Dendritic cell treated with granulocyte-macrophage colony-stimulating factor and Interleukin-4, amounts not matched to agents 40 ng/mL and 50 ng/mL, for 4 days (primary cell): ENCODE measurements around the gene TBC1D17.

Source experiments
- H3K27ac Mint-ChIP-seq: one replicate; pipeline ENCODE4 v1.8.0; 2022; ENCODE audit warnings: mild to moderate bottlenecking, mixed read lengths
- H3K27me3 Mint-ChIP-seq: one replicate; pipeline ENCODE4 v1.8.0; 2022; ENCODE audit warnings: mild to moderate bottlenecking, mixed read lengths
- H3K36me3 Mint-ChIP-seq: one replicate; pipeline ENCODE4 v1.8.0; 2022; ENCODE audit warnings: low read depth, mixed read lengths
- H3K4me1 Mint-ChIP-seq: one replicate; pipeline ENCODE4 v1.8.0; 2022; ENCODE audit warnings: low read depth, mixed read lengths
- H3K4me3 Mint-ChIP-seq: one replicate; pipeline ENCODE4 v1.8.0; 2022; ENCODE audit warnings: mild to moderate bottlenecking, moderate library complexity, mixed read lengths
- H3K9me3 Mint-ChIP-seq: one replicate; pipeline ENCODE4 v1.8.0; 2022; ENCODE audit warnings: mixed read lengths
- intact Hi-C: fragments of 100-400 bp; cut with micrococcal nuclease; formaldehyde crosslinking; loops from one replicate; pipeline ENCODE4 v1.15.0; 2022

Gene TBC1D17

GRCh38 chr19:49861541-49862378 lies 15.7 kb upstream of the TBC1D17 start:
- peaks cover 100% of the 10 kb centered on the region for H3K36me3 Mint-ChIP-seq
- intact Hi-C loops, result no loop called here
- H3K4me3 Mint-ChIP-seq, result no peak overlapping the region
- no peak overlapping the region for H3K27ac Mint-ChIP-seq
- H3K9me3 Mint-ChIP-seq, result no peaks in the 10 kb centered on the region
- peaks cover 43% of the 10 kb centered on the region for H3K4me1 Mint-ChIP-seq
- no peaks in the 10 kb centered on the region for H3K27me3 Mint-ChIP-seq

GRCh38 chr19:49862391-49863253 lies 14.9 kb upstream of the TBC1D17 start:
- Mint-ChIP-seq H3K36me3 (peaks cover 100% of the 10 kb centered on the region), H3K27ac (no peak overlapping the region), H3K4me1 (peaks cover 45% of the 10 kb centered on the region), H3K27me3 (no peaks in the 10 kb centered on the region), H3K9me3 (no peaks in the 10 kb centered on the region), H3K4me3 (no peak overlapping the region)
- intact Hi-C loops, result no loop called here

DNA sequence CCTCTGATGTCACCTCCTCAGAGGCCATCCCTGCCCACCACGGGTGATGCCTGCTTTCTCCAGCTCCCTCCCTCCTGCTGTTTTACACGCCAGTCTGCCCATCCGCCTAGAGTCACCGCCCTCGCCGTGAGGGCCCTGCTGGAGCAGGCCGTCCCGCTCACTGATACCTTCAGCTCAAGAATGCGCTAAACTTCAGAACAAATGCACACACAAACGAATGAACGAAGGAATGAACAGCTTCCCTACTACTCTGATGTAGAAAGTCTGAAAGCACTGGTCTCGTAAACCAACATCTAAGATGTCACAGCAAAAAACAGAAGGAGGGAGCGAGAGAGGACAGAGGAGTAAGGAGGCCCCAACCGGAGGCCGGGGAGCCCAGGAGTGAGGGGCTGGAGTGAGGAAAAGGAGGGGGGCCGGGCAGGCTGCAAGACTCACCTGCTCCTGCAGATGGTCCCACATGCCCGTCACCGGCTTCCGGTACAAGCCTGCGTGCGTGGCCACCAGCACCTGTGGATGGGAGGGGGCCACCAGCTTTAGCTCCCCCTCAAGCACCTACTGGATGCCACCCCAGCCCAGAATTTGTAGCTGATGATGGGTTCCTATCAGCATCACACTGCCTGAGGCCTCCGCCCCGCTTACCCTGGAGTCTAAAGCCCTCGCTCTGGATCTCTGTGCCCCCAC lies 14.1 kb upstream of the TBC1D17 start:
- H3K36me3 Mint-ChIP-seq, result peaks cover 95% of the 10 kb centered on the region

GRCh38 chr19:49863935-49864320 lies 13.6 kb upstream of the TBC1D17 start:
- H3K36me3 Mint-ChIP-seq, result peaks cover 89% of the 10 kb centered on the region
- intact Hi-C loops, result no loop called here
- H3K27ac Mint-ChIP-seq, result no peak overlapping the region

More for the DNA sequence above, 14.1 kb upstream of the TBC1D17 start:
- Mint-ChIP-seq H3K4me3 (no peak overlapping the region), H3K27me3 (no peaks in the 10 kb centered on the region), H3K4me1 (peaks cover 45% of the 10 kb centered on the region), H3K9me3 (no peaks in the 10 kb centered on the region), H3K27ac (no peak overlapping the region)
- intact Hi-C loops, result no loop called here

GRCh38 chr19:49864890-49865289 lies 12.6 kb upstream of the TBC1D17 start:
- Mint-ChIP-seq H3K36me3 (peaks cover 80% of the 10 kb centered on the region), H3K27ac (no peak overlapping the region), H3K9me3 (no peaks in the 10 kb centered on the region), H3K27me3 (no peaks in the 10 kb centered on the region), H3K4me1 (peaks cover 45% of the 10 kb centered on the region), H3K4me3 (peak overlapping the region; percentile 99)
- intact Hi-C loops, result loop anchor here (5.0 kb wide), 1 partner anchor 48 kb away; the partner anchor contains the start of gene MED25

More at GRCh38 chr19:49863935-49864320, 13.6 kb upstream of the TBC1D17 start:
- no peaks in the 10 kb centered on the region for H3K27me3 Mint-ChIP-seq
- H3K9me3 Mint-ChIP-seq, result no peaks in the 10 kb centered on the region
- peaks cover 45% of the 10 kb centered on the region for H3K4me1 Mint-ChIP-seq
- H3K4me3 Mint-ChIP-seq, result no peak overlapping the region

DNA sequence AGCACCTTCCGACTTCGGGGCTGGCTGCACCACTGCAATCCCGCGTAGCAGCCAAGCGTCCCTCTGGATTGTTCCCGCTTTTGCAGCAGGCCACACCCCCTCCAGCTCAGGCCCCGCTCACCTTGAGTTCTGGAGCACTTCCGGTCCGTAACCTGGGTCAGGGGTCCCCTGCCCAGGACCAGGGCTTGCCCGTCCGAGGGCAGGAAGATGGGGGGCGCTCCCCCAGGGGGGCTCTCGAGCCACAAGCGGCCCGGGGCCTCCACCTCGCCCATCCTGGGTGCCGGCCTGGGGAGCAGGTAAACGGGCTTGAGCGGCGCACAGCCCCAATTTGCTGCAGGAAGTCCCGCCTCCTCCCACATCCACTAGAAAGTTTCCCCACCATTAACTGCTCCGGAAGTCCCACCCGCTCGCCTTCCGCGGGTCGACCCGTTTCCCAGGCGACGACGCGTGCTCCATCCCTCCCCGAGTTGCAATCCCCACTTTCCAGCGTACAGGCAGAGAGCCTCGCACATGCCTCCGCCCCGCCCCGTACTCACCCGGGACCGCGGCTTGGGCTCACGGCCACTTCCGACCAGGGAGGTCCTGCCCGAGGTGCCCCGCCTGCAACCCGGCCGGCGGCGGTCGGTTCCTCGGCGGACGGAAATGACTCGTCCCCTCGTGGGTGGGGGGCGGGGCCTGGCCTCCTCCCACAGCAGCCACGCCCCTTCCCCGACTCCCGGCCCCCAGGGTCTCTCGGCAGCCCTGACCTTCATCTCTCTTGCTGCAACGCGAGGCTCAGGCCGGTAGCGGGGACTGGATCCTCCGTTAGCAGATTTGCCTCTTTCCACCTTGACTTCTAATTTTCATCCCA lies 10.3 kb upstream of the TBC1D17 start, which contains the start of gene PNKP:
TSS of gene PNKP (minus strand) at position 644 of the 850 bp plus-strand sequence. CDS start at position 272, 372 bp downstream.
- Mint-ChIP-seq H3K27ac (no peak within 1 kb of the TSS), H3K27me3 (no peaks in the 10 kb centered on the region), H3K4me1 (peaks cover 45% of the 10 kb centered on the region), H3K36me3 (peaks cover 57% of the 10 kb centered on the region), H3K4me3 (peak within 1 kb of the TSS; percentile 99), H3K9me3 (no peaks in the 10 kb centered on the region)
- intact Hi-C loops, result loop anchor here (1.0 to 5.0 kb wide), 2 partner anchors 10 to 50 kb away; partner anchors contain the start of genes AKT1S1, MED25 and TBC1D17

GRCh38 chr19:49869009-49869483 lies 8.5 kb upstream of the TBC1D17 start:
- Mint-ChIP-seq H3K4me3 (no peak overlapping the region), H3K4me1 (peaks cover 56% of the 10 kb centered on the region), H3K27me3 (no peaks in the 10 kb centered on the region), H3K9me3 (no peaks in the 10 kb centered on the region), H3K27ac (no peak overlapping the region), H3K36me3 (peaks cover 38% of the 10 kb centered on the region)
- intact Hi-C loops, result loop anchor here (5.0 kb wide), 1 partner anchor 52 kb away; the partner anchor contains the start of gene MED25

GRCh38 chr19:49869484-49870308 lies 7.8 kb upstream of the TBC1D17 start:
- no peaks in the 10 kb centered on the region for H3K27me3 Mint-ChIP-seq
- no peak overlapping the region for H3K27ac Mint-ChIP-seq
- H3K9me3 Mint-ChIP-seq, result no peaks in the 10 kb centered on the region
- peaks cover 56% of the 10 kb centered on the region for H3K4me1 Mint-ChIP-seq
- intact Hi-C loops, result loop anchor here (5.0 kb wide), 1 partner anchor 52 kb away; the partner anchor contains the start of gene MED25
- no peak overlapping the region for H3K4me3 Mint-ChIP-seq
- H3K36me3 Mint-ChIP-seq, result peaks cover 32% of the 10 kb centered on the region

GRCh38 chr19:49870309-49870901 lies 7.1 kb upstream of the TBC1D17 start:
- Mint-ChIP-seq H3K9me3 (no peaks in the 10 kb centered on the region), H3K27me3 (no peaks in the 10 kb centered on the region), H3K4me3 (no peak overlapping the region), H3K4me1 (peaks cover 56% of the 10 kb centered on the region), H3K27ac (no peak overlapping the region), H3K36me3 (peaks cover 24% of the 10 kb centered on the region)
- intact Hi-C loops, result no loop called here

DNA sequence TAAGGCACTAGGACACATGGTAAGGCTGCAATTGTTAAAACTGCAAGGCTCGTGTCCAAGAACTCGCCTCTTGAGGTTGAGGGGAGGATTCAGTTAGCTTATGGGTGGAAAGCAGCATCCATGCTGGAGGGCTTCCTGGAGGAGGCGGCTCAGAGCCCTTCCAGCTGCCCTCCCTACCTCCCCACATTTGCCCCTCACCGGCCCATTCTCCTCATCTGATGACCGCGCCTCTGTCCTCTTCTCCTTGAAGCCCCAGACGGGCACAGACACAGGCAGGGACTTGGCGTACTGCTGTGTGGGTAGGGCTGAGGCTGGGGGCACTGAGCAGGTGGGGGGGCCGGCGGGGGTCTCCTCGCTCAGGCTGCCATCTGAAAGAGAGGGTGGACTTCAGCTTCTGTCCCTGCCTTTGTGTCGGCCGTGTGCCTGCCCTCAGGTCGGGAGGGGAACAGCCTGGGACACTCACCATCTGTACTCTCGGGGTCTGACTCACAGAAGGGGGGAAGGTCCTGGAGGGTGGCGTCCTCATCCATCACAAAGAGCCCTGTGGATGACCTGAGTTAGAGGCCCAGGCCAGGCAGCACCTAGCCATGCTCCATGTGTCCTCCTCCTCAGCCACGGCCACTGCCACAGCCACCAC lies 6.0 kb upstream of the TBC1D17 start:
- Mint-ChIP-seq H3K4me3 (no peak overlapping the region), H3K4me1 (peaks cover 52% of the 10 kb centered on the region), H3K27ac (peak overlapping the region; percentile 69), H3K9me3 (no peaks in the 10 kb centered on the region), H3K36me3 (peaks cover 14% of the 10 kb centered on the region), H3K27me3 (no peaks in the 10 kb centered on the region)
- intact Hi-C loops, result no loop called here

DNA sequence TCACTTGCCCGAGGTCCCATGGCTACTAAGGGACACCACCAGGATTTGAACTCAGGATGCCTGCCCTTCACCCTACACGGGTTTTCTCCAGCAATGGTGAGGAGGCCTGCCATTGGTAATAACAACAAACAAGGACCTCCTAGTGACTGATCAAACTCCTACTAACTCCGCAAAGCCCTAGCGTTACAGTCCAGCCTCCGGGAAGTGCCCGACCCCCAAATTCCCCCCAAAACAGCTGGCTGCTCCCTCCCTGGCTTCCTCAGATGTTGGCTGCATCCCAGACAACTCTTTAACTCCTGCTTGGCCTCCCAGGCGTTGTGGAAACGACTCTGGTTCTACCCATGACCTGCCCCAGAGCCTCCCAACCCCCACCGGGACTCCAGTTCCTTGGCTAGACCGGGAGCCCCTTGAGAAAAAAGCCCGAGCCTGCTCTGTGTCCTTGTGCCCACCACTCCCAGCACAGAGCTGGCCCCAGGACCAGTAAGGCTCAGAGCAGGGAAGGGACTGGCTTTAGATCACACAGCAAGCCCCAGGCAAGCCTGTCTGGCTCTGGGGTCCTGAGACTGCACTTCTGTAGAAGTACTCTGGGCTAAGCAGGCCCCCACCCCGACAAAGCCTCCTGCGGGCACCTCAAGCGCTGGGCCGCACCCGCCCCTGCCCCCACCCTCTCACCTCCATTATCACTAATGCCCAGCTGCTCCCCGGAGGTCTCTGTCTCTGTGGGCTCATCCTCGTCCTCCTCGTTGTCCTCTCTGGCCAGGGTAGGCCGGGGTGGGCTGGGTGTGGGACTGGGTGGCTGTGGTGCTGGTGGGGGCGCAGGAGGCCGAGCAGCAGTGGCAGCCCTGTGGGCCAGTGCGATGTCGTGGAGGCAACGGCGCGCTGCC lies 5.0 kb upstream of the TBC1D17 start:
- H3K27ac Mint-ChIP-seq, result peak overlapping the region; percentile 69
- H3K4me1 Mint-ChIP-seq, result peaks cover 47% of the 10 kb centered on the region
- H3K36me3 Mint-ChIP-seq, result peaks cover 4% of the 10 kb centered on the region
- H3K9me3 Mint-ChIP-seq, result no peaks in the 10 kb centered on the region
- H3K27me3 Mint-ChIP-seq, result no peaks in the 10 kb centered on the region
- intact Hi-C loops, result no loop called here
- peak overlapping the region; percentile 48 for H3K4me3 Mint-ChIP-seq
